AG08396 (cell line): ENCODE results near the gene ANKRD13A.
"Not testable (repeated sequence)": the region's sequence is repeated elsewhere in the genome, so short reads cannot be mapped to it uniquely, and the experiment has no call there.

Source experiments
- DNase-seq: peaks from one replicate; pipeline ENCODE4 v3.0.0; 2012; ENCODE audit warnings: low spot score, mixed read lengths

ANKRD13A gene

DNA sequence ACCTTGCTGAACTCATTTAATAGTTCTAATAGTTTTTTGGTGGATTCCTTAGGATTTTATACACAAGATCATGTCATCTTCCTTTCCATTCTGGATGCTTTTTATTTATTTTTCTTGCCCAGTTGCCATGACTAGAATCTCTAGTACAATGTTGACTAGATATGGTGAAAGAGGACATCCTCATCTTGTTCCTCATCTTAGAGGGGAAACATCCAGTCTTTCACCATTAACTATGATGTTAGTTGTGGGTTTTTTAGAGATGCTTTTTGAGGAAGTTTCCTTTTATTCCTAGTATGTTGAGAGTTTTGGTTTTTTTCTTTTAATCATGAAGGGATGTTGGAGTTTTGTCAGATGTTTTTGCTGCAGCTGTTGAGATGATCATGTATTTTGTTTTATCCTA, 8.7 kb downstream of the ANKRD13A start:
- no peak for DNase-seq

DNA sequence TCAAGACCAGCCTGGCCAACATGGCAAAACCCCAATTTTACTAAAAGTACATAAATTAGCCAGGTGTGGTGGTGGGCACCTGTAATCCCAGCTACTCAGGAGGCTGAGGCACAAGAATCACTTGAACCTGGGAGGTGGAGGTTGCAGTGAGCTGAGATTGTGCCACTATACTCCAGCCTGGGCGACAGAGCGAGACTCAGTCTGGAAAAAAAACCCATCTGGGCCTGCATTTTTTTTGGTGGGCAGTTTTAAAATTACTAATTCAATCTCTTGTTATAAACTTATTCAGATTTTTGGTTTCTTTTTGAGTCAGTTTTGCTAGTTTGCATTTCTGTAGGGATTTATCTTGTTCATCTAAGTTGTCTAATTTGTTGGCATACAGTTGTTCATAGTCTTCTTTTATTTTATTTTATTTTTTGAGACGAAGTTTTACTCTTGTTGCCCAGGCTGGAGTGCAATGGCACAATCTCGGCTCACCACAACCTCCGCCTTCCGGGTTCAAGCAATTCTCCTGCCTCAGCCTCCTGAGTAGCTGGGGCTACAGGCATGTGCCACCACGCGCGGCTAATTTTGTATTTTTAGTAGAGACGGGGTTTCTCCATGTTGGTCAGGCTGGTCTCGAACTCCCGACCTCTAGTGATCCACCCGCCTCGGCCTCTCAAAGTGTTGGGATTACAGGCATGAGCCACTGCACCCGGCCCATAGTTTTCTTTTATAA, 9.6 kb downstream of the ANKRD13A start:
- DNase-seq: not testable (repeated sequence)

GRCh38 chr12:110010853-110011723, 11.9 kb downstream of the ANKRD13A start:
- DNase-seq: no peak

DNA sequence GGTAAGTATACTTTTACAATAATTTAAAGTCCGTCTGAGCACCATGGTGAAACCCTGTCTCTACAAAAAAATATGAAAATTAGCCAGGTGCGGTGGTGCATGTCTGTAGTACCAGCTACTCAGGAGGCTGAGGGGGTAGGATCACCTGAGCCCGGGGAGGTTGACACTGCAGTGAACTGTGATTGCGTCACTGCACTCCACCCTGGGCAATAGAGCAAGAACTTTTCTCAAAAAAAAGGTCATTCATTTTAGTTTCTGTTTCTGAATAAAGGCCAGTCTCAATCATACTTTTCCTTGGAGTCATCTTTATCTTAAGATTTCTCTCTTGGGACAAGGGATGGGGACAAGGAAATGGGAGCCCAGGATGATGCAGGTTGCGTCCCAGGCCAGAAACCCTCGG, 12.9 kb downstream of the ANKRD13A start:
- DNase-seq: no peak

DNA sequence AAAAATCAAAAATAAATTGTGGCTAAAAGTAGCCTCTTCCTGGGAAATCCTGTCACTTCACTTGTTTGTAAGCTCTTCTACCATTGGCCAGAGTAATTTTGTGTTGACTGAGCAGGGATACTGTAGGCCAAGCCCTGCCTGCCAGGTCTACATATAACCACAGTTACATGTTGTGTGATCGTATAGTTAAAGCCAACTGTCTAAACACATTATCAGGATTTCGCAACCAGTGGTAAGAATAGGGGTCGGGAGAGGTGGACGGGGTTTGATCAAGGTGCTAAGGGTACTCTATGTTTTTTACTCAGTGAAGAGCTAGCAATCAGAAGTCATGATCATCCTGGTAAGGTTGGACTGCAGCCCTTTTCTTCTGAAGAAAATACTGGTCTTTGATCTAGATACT, 13.4 kb downstream of the ANKRD13A start:
- no peak for DNase-seq

DNA sequence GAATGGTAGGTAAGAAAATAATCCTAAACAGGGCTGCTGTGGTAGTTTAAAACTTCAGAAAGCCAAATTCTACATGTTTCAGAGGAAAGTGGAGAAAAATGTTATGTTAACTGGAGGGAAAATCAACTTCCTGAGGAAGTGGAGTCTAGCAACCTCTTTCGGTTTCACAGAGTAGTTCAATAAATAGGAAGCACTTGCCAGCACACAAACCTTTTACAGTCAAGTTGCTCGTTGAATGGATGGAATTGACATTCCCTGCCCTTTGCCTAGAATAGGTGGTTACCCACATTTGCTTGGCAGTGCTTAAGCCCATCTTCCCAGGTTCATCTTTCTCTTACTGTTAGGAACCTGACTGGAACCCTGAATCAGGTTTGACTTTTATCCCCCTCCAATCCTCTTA, 15.9 kb downstream of the ANKRD13A start:
- no peak for DNase-seq

DNA sequence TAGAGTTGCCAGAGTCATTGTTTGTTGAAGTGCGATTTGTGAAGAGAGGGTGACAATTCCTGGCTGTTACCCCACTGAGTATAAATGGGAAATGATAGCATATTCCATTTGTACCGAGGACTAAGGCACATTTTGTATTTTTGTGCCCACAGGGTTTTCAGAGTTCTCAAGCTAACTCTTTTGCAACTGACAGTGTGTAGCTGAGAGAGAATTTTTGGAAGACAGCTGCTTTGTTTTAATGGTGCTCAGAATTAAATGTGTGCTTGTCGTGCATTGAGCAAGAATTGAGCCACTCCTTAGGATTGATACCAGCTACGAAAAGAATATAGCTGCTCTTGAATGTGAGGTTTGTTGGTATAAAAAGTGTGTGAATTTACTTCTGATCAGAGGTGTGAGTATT, 21.7 kb downstream of the ANKRD13A start:
- DNase-seq: no peak

- peak; percentile 41 for DNase-seq
Measured at GRCh38 chr12:110023059-110023980, 24.1 kb downstream of the ANKRD13A start.

GRCh38 chr12:110024051-110024450, 24.8 kb downstream of the ANKRD13A start:
- DNase-seq: no peak

- no peak for DNase-seq
Measured at GRCh38 chr12:110028323-110028722, 29.1 kb downstream of the ANKRD13A start.

GRCh38 chr12:110029290-110029815, 30.1 kb downstream of the ANKRD13A start:
- no peak for DNase-seq

GRCh38 chr12:110033888-110034287, 34.7 kb downstream of the ANKRD13A start:
- no peak for DNase-seq

DNA sequence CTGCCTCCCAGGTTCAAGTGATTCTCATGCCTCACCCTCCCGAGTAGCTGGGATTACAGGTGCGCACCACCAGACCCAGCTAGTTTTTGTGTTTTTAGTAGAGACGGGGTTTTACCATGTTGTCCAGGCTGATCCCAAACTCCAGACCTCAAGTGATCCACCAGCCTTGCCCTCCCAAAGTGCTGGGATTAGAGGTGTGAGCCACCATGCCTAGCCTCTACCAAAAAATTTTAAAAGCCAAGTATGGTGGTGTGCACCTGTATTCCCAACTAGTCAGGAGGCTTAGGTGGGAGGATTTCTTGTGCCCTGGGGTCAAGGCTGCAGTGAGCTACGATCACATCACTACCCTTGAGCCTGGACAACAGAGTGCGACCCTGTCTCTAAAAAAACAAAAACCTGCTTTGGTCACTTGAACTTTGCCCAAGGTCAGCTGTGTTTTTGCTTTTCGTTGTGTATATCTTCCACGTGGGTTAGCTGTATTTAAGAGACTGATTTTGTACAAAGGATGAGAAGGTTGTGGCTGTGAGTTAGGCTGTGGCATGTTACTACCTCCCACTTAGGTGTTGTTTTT, 36.4 kb downstream of the ANKRD13A start:
- DNase-seq: no peak

GRCh38 chr12:110037315-110037714, 38.1 kb downstream of the ANKRD13A start:
- no peak for DNase-seq

DNA sequence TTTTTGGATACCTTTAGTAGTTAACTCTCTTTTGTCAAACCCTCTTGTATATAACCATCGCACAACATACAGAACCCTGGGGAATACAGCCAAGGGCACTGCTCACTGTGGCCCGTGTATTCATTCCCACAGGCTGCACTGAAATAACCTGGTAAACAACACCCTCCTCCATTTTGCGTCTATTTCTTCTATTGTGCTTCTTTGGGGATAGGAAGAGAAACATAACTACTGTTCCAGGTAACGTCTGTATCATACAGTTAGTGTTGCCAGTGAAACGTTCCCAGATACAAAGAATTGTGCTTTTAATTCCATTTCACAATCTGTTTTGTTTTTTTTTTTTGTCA, 39.5 kb downstream of the ANKRD13A start:
- no peak for DNase-seq

GRCh38 chr12:110039085-110039807, 40.0 kb downstream of the ANKRD13A start:
- peak; percentile 76 for DNase-seq

DNA sequence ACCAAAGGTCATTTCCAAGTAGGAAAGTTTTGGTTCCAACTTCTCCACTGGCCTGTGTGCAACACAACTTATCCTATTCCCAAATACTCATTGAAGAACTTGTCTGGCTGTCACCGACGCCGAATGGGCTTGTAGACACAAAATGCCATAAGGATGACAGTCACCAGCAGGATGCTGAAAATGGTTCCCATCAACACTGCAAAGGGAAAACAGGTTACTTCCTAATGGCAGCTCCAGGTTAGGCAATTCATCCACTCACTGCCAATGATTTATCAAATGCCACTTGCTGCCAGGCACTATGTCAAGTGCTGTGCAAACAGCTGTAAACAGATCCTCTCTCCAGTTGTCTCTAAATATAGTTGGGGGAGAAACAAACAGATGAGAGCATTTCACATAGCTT, 43.0 kb downstream of the ANKRD13A start:
- no peak for DNase-seq

- DNase-seq: no peak
Measured at GRCh38 chr12:110046451-110047187, 47.4 kb downstream of the ANKRD13A start.

- DNase-seq: no peak
Measured at GRCh38 chr12:110047297-110047940, 48.2 kb downstream of the ANKRD13A start.
